G401 (cell line): ENCODE results near the gene TBC1D2. TPM values are rescaled to one million over a fixed set of nuclear protein-coding genes. Genes with fewer than 3 reads are reported as not detected.

Experiments used
- DNase-seq: peaks from one replicate; pipeline ENCODE4 v3.0.0-alpha.2; 2015; ENCODE audit warnings: low spot score
- in situ Hi-C: cut with HindIII; loops from 2 replicates; pipeline ENCODE4 v1.10.0; 2016; ENCODE audit warnings: low sequenced_read_pairs, mixed read lengths
- total RNA-seq: library from RNA; depleted of rRNA; stranded (reverse); fragments of >200 nt; shearing (Covaris generic); gene quantifications from 2 replicates; pipeline ENCODE4 v1.2.3, GENCODE V29; 2014; rRNA removed

TBC1D2 gene
- total RNA-seq, 1 experiment from 2014 or later, result 7.6 TPM

DNA sequence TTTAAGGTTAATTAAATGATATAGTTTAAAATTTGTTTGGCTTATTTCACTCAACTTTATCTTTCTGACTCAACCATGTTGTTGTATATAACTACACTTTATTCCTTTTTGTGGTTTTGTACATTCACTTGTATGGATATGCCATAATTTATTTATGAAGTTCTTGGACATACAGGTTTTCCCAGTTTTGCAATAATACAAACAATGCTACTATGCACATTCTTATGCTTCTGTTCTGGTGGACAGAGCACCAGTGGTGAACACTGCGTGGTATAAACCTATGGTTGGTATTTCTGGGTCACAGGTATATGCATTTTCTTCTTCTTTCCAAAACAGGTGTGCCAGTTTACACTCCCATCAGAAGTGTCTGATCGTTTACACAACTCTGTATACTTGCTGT lies 100.8 kb downstream of the TBC1D2 start:
- in situ Hi-C loops, result no loop called here
- DNase-seq, result no peak

DNA sequence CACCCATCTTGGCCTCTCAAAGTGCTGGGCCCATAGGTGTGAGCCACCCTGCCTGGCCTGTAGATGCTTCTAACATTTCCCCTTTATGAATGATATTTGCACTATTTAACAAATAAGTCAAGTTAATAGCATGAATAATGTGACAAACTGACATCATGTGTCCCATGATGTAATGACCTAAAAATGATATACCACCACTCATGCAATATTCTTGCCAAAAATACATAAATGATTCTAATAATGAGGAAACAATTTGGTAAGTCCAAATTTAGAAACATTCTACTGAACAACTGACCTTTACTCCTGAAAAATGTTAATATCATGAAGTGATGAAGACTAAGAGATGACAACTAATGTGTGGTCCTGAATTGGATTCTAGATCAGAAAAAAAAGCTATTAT lies 102.9 kb downstream of the TBC1D2 start:
- in situ Hi-C loops, result no loop called here
- no peak for DNase-seq

DNA sequence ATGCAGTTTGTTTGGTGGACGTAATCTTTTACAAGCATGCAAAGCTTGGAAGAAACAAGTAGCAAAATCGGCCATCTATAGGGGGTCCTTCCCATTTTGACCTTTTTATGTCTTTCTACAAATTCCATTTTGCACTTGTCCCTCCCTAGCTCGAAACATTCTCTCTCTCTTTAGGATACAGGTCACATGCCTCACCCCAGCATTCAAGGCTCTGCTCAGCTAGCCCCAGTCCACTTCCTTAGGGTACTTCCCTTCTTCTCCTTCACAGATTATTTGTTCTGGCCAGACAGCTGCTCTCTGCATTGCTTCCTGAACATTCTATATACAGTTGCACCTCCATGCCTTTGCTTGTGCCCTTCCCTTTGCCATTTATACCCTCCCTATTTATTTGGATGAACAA lies 104.7 kb downstream of the TBC1D2 start:
- in situ Hi-C loops, result no loop called here
- DNase-seq, result no peak

DNA sequence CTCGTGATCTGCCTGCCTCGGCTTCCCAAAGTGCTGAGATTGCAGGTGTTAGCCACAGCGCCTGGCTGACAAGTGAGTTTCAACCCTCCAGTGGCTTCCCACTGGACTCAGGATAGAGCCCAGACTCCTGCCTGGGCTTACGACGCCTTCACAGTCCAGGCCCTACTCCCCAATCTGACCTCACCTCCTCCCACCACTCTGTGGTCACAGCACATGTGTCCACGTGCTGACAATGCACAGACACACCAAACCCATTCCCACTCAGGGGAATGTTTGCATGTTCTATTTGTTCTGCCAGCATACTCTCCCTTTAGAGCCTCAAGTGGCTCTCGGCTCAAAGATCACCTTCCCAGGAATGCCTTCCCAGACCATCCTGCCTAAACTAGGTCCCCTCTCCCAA lies 105.3 kb downstream of the TBC1D2 start:
- DNase-seq, result no peak
- in situ Hi-C loops, result no loop called here

DNA sequence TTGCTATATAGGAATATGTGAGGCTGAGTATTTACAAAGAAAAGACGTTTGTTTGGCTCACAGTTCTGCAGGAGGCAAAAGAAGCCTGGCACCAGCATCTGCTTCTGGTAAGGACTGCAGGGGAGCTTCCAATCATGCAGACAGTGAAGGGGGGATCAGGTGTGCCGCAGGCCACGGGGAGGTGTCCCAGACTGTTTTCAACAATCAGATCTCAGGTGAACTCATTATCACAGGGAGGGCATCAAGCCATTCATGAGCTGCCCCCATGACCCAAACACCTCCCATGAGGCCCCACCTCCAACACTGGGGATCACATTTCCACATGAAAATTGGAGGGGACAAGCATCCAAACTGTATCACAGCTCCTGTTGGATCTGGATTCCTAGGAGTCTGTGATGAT lies 106.0 kb downstream of the TBC1D2 start:
- in situ Hi-C loops, result no loop called here
- DNase-seq, result no peak

Other genes with a start within 250 kb of the TBC1D2 start
- 122 and 147 TPM in 2 replicates for gene NANS, start 198.9 kb downstream of the TBC1D2 start, total RNA-seq
- gene TRIM14, start 136.4 kb downstream of the TBC1D2 start, total RNA-seq, result 8.9 and 10.2 TPM in 2 replicates
- gene CORO2A, start 63.0 kb downstream of the TBC1D2 start, total RNA-seq, result 8.0 and 9.3 TPM in 2 replicates